ENCODE data around the gene CRAMP1. TPM values are rescaled to one million over a fixed set of nuclear protein-coding genes. Genes with fewer than 3 reads are reported as not detected.
"Not testable (repeated sequence)": the region's sequence is repeated elsewhere in the genome, so short reads cannot be mapped to it uniquely, and the experiment has no call there.

The CRAMP1 gene
- total RNA-seq, 2 donors from 2014 or later, result 29.2 to 40.0 TPM

- Histone ChIP-seq H3K27ac (ENCODE audit: low read depth, low read length) (no peak overlapping the region), H3K27me3 (ENCODE audit: control insufficient read depth, insufficient read depth, low read length, poor library complexity, severe bottlenecking) (no peaks in the 10 kb centered on the region), H3K9ac (ENCODE audit: extremely low read depth, low read length, poor library complexity, severe bottlenecking) (no peak overlapping the region), H3K9me3 (ENCODE audit: control insufficient read depth, low read length) (peaks cover 13% of the 10 kb centered on the region), H3K36me3 (ENCODE audit: control insufficient read depth, insufficient read depth, low read length) (peaks cover 32% of the 10 kb centered on the region), H3K4me1 (ENCODE audit: control insufficient read depth, insufficient read depth, low read length) (no peaks in the 10 kb centered on the region), H3K4me3 (ENCODE audit: low read length) (no peak overlapping the region)
- no peak overlapping the region for H3K4me3 Mint-ChIP-seq
- H3K4me1 Mint-ChIP-seq, result no peaks in the 10 kb centered on the region
- H3K36me3 Mint-ChIP-seq (ENCODE audit: low read depth), result peaks cover 52% of the 10 kb centered on the region
- 93 to 94% methylated on average over 11 to 16 of the region's 16 CpGs for WGBS, 2 experiments (ENCODE audit: insufficient coverage in 1 of 2, insufficient read length in 1 of 2)
- DNase-seq, result no peak
- no peaks in the 10 kb centered on the region for H3K27me3 Mint-ChIP-seq (ENCODE audit: insufficient read depth)
- no peak overlapping the region for H3K27ac Mint-ChIP-seq
- TF ChIP-seq CTCF (conservative IDR thresholded peaks at IDR 0.05), result no peak
- peaks cover 18% of the 10 kb centered on the region for H3K9me3 Mint-ChIP-seq
Observed at GRCh38 chr16:1592446-1592845, 19.7 kb upstream of the CRAMP1 start.

GRCh38 chr16:1595511-1595910 lies 16.6 kb upstream of the CRAMP1 start:
- not testable (repeated sequence) for H3K4me1 Mint-ChIP-seq, H3K27ac Mint-ChIP-seq

GRCh38 chr16:1596516-1596915 lies 15.6 kb upstream of the CRAMP1 start:
- H3K4me1 Mint-ChIP-seq, result peaks cover 4% of the 10 kb centered on the region
- peaks cover 59% of the 10 kb centered on the region for H3K36me3 Mint-ChIP-seq (ENCODE audit: low read depth)
- 93 to 99% methylated on average over 11 to 12 of the region's 12 CpGs for WGBS, 2 experiments (ENCODE audit: insufficient coverage in 1 of 2, insufficient read length in 1 of 2)
- Histone ChIP-seq H3K27me3 (ENCODE audit: control insufficient read depth, insufficient read depth, low read length, poor library complexity, severe bottlenecking) (no peaks in the 10 kb centered on the region), H3K4me3 (ENCODE audit: low read length) (no peak overlapping the region), H3K36me3 (ENCODE audit: control insufficient read depth, insufficient read depth, low read length) (peaks cover 22% of the 10 kb centered on the region), H3K9me3 (ENCODE audit: control insufficient read depth, low read length) (peaks cover 25% of the 10 kb centered on the region), H3K9ac (ENCODE audit: extremely low read depth, low read length, poor library complexity, severe bottlenecking) (no peak overlapping the region), H3K27ac (ENCODE audit: low read depth, low read length) (no peak overlapping the region), H3K4me1 (ENCODE audit: control insufficient read depth, insufficient read depth, low read length) (no peaks in the 10 kb centered on the region)
- DNase-seq, result no peak
- H3K27ac Mint-ChIP-seq, result no peak overlapping the region
- H3K27me3 Mint-ChIP-seq (ENCODE audit: insufficient read depth), result no peaks in the 10 kb centered on the region
- H3K4me3 Mint-ChIP-seq, result no peak overlapping the region
- peaks cover 32% of the 10 kb centered on the region for H3K9me3 Mint-ChIP-seq
- no peak for TF ChIP-seq CTCF (conservative IDR thresholded peaks at IDR 0.05)

More at GRCh38 chr16:1595511-1595910, 16.6 kb upstream of the CRAMP1 start:
- H3K36me3 Mint-ChIP-seq (ENCODE audit: low read depth), result peaks cover 56% of the 10 kb centered on the region
- 99 to 100% methylated on average over 2 to 3 of the region's 5 CpGs for WGBS, 2 experiments (ENCODE audit: insufficient coverage in 1 of 2, insufficient read length in 1 of 2)
- peaks cover 25% of the 10 kb centered on the region for H3K9me3 ChIP-seq (ENCODE audit: control insufficient read depth, low read length)
- H3K9ac ChIP-seq (ENCODE audit: extremely low read depth, low read length, poor library complexity, severe bottlenecking); H3K27me3 ChIP-seq (ENCODE audit: control insufficient read depth, insufficient read depth, low read length, poor library complexity, severe bottlenecking); H3K4me3 Mint-ChIP-seq; H3K27ac ChIP-seq (ENCODE audit: low read depth, low read length); DNase-seq; H3K27me3 Mint-ChIP-seq (ENCODE audit: insufficient read depth); H3K4me1 ChIP-seq (ENCODE audit: control insufficient read depth, insufficient read depth, low read length); H3K4me3 ChIP-seq (ENCODE audit: low read length): not testable (repeated sequence)
- H3K9me3 Mint-ChIP-seq, result peaks cover 32% of the 10 kb centered on the region
- peaks cover 22% of the 10 kb centered on the region for H3K36me3 ChIP-seq (ENCODE audit: control insufficient read depth, insufficient read depth, low read length)

GRCh38 chr16:1597154-1597553 lies 15.0 kb upstream of the CRAMP1 start:
- DNase-seq, result no peak
- H3K4me3 ChIP-seq (ENCODE audit: low read length), result no peak overlapping the region
- H3K27ac Mint-ChIP-seq, result no peak overlapping the region
- peaks cover 25% of the 10 kb centered on the region for H3K9me3 ChIP-seq (ENCODE audit: control insufficient read depth, low read length)
- no peaks in the 10 kb centered on the region for H3K27me3 ChIP-seq (ENCODE audit: control insufficient read depth, insufficient read depth, low read length, poor library complexity, severe bottlenecking)
- H3K36me3 ChIP-seq (ENCODE audit: control insufficient read depth, insufficient read depth, low read length), result peaks cover 22% of the 10 kb centered on the region
- H3K4me1 Mint-ChIP-seq, result peaks cover 4% of the 10 kb centered on the region
- WGBS, 2 experiments (ENCODE audit: insufficient coverage in 1 of 2, insufficient read length in 1 of 2), result 91 to 96% methylated on average over 11 to 13 of the region's 13 CpGs
- no peak overlapping the region for H3K4me3 Mint-ChIP-seq
- peaks cover 32% of the 10 kb centered on the region for H3K9me3 Mint-ChIP-seq
- TF ChIP-seq CTCF (conservative IDR thresholded peaks at IDR 0.05), result no peak
- no peaks in the 10 kb centered on the region for H3K27me3 Mint-ChIP-seq (ENCODE audit: insufficient read depth)
- peaks cover 59% of the 10 kb centered on the region for H3K36me3 Mint-ChIP-seq (ENCODE audit: low read depth)
- H3K27ac ChIP-seq (ENCODE audit: low read depth, low read length), result no peak overlapping the region
- H3K9ac ChIP-seq (ENCODE audit: extremely low read depth, low read length, poor library complexity, severe bottlenecking), result no peak overlapping the region
- H3K4me1 ChIP-seq (ENCODE audit: control insufficient read depth, insufficient read depth, low read length), result no peaks in the 10 kb centered on the region
